Kidney epithelial cell (primary cell): ENCODE results near the gene KDM1A. TPM values are rescaled to one million over a fixed set of nuclear protein-coding genes. Genes with fewer than 3 reads are reported as not detected.
"Not testable (repeated sequence)": the region's sequence is repeated elsewhere in the genome, so short reads cannot be mapped to it uniquely, and the experiment has no call there.

ENCODE experiments used
- DNase-seq: peaks from one replicate; pipeline ENCODE4 v3.0.0-alpha.2; 2010; ENCODE audit warnings: low read depth
- H3K27me3 ChIP-seq: 2 replicates; pipeline ENCODE4 v1.6.0; 2011; ENCODE audit warnings: low read length; ENCODE audit not compliant: control insufficient read depth, insufficient read depth
- H3K36me3 ChIP-seq: 2 replicates; pipeline ENCODE4 v1.5.1; 2011; ENCODE audit warnings: low read length; ENCODE audit not compliant: control insufficient read depth, insufficient read depth
- H3K4me3 ChIP-seq: 2 replicates; pipeline ENCODE4 v1.5.1; 2011; ENCODE audit warnings: low read depth, mild to moderate bottlenecking, control low read depth, low read length
- total RNA-seq: library from RNA; depleted of rRNA; stranded (reverse); fragments of >200 nt; gene quantifications from 2 replicates; pipeline ENCODE4 v1.2.3, GENCODE V29; 2015
- TF ChIP-seq, protein P1 (sequence below): IDR thresholded peaks from 2 replicates; pipeline ENCODE4 v1.5.1; 2011; ENCODE audit warnings: mild to moderate bottlenecking, moderate library complexity, low read length, control low read depth, inconsistent platforms; ENCODE audit not compliant: insufficient read depth, poor library complexity, severe bottlenecking

The KDM1A gene
- total RNA-seq, 1 donor from 2014 or later, result 111 TPM

- peaks cover 4% of the 10 kb centered on the region for H3K27me3 ChIP-seq
- no peak for DNase-seq
- H3K36me3 ChIP-seq, result no peaks in the 10 kb centered on the region
- TF ChIP-seq, protein P1, sequence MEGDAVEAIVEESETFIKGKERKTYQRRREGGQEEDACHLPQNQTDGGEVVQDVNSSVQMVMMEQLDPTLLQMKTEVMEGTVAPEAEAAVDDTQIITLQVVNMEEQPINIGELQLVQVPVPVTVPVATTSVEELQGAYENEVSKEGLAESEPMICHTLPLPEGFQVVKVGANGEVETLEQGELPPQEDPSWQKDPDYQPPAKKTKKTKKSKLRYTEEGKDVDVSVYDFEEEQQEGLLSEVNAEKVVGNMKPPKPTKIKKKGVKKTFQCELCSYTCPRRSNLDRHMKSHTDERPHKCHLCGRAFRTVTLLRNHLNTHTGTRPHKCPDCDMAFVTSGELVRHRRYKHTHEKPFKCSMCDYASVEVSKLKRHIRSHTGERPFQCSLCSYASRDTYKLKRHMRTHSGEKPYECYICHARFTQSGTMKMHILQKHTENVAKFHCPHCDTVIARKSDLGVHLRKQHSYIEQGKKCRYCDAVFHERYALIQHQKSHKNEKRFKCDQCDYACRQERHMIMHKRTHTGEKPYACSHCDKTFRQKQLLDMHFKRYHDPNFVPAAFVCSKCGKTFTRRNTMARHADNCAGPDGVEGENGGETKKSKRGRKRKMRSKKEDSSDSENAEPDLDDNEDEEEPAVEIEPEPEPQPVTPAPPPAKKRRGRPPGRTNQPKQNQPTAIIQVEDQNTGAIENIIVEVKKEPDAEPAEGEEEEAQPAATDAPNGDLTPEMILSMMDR, result no peak
- no peak overlapping the region for H3K4me3 ChIP-seq
Observed at GRCh38 chr1:22975694-22976093, 43.6 kb upstream of the KDM1A start.

DNA sequence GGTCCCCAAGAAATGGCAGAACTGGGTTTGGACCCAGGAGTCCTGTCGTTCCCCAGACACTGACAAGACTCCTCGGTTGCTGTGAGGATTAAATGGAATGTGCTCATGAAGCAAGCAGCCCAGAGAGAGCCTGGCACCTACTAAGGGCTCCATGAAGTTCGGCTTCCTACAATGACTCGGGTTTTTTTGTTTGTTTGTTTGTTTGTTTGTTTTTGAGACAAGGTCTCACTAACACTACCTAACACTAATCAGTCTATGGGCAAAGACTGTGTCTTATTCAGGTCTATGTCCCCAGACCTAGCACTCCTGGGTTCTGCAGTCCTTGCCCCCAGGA is 43.2 kb upstream of the KDM1A start:
- no peaks in the 10 kb centered on the region for H3K36me3 ChIP-seq
- TF ChIP-seq, protein P1, result no peak
- peaks cover 3% of the 10 kb centered on the region for H3K27me3 ChIP-seq
- no peak for DNase-seq
- no peak overlapping the region for H3K4me3 ChIP-seq

GRCh38 chr1:22976461-22977243 is 42.6 kb upstream of the KDM1A start:
- no peaks in the 10 kb centered on the region for H3K36me3 ChIP-seq
- TF ChIP-seq, protein P1, result peak; percentile 81
- H3K4me3 ChIP-seq, result no peak overlapping the region
- H3K27me3 ChIP-seq, result no peaks in the 10 kb centered on the region
- peak; percentile 49 for DNase-seq

GRCh38 chr1:22978299-22978698 is 41.0 kb upstream of the KDM1A start:
- H3K27me3 ChIP-seq, result no peaks in the 10 kb centered on the region
- no peak overlapping the region for H3K4me3 ChIP-seq
- TF ChIP-seq, protein P1, result no peak
- DNase-seq, result peak; percentile 31
- no peaks in the 10 kb centered on the region for H3K36me3 ChIP-seq

GRCh38 chr1:22980471-22980790 is 38.8 kb upstream of the KDM1A start:
- DNase-seq, H3K27me3 ChIP-seq, H3K36me3 ChIP-seq, H3K4me3 ChIP-seq: not testable (repeated sequence)

GRCh38 chr1:22983944-22984343 is 35.3 kb upstream of the KDM1A start:
- no peaks in the 10 kb centered on the region for H3K27me3 ChIP-seq
- no peak for DNase-seq
- H3K36me3 ChIP-seq, result no peaks in the 10 kb centered on the region
- TF ChIP-seq, protein P1, result no peak
- H3K4me3 ChIP-seq, result no peak overlapping the region

GRCh38 chr1:22992384-22992783 is 26.9 kb upstream of the KDM1A start:
- H3K27me3 ChIP-seq, H3K4me3 ChIP-seq, H3K36me3 ChIP-seq, DNase-seq: not testable (repeated sequence)

- not testable (repeated sequence) for H3K4me3 ChIP-seq, DNase-seq, H3K36me3 ChIP-seq, H3K27me3 ChIP-seq
Observed at GRCh38 chr1:22993220-22993795, 26.0 kb upstream of the KDM1A start.
